GM18867 (cell line): Measurements from ENCODE around the gene C17orf78.
"Not testable (repeated sequence)": the region's sequence is repeated elsewhere in the genome, so short reads cannot be mapped to it uniquely, and the experiment has no call there.

ENCODE experiments used
- ATAC-seq: cut with Tn5 transposase; IDR thresholded peaks from one replicate; pipeline ENCODE4 v1.9.1; 2021; ENCODE audit warnings: mild to moderate bottlenecking, moderate library complexity; ENCODE audit not compliant: unreplicated experiment

C17orf78 gene

DNA sequence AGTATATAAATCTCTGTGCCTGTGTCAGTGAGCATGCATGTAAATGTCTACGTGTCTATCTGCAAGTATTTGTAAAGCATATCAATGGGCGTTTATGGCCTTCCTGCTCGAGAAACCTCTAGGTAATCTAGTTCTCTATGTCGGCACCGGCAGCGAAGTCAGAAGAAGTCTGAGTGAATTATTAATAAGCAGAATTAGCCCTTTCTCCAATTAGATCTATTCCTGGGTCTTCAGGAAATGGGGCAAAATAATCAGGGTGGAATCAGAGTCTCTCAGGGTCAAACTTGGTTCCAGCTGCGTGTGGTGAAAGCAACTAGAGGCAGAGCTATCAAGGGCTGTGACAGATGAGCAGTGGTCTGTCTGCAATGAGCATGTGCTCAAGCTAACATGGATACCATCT lies at the start of gene C17orf78:
Gene C17orf78 (plus strand): TSS at position 280 of the 400 bp plus-strand sequence. CDS start 108 bp downstream, at position 388.
- no peak for ATAC-seq

- ATAC-seq, result no peak
Observed at GRCh38 chr17:37327341-37328090, 48.3 kb upstream of the C17orf78 start.

DNA sequence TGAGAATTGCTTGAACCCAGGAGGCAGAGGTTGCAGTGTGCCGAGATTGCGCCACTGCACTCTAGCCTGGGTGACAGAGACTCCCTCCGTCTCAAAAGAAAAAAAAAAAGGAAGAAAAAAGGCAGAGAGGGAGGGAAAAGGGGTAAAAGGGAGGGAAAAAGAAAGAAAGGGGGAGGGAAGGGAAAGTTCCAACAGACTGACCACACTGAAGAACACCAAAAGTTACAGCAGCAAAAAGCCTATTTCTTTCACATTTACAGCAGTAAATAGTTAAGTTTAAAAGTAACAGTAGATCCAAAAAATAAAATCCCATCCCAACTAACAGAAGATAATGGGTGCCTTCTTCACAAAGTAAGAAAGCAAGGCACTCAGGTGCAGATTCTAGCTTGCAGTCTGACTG lies 36.9 kb upstream of the C17orf78 start:
- ATAC-seq, result no peak

GRCh38 chr17:37339321-37339720 lies 36.5 kb upstream of the C17orf78 start:
- no peak for ATAC-seq

GRCh38 chr17:37340804-37341203 lies 35.0 kb upstream of the C17orf78 start:
- ATAC-seq, result no peak

- ATAC-seq, result no peak
Observed at GRCh38 chr17:37342589-37342988, 33.2 kb upstream of the C17orf78 start.

DNA sequence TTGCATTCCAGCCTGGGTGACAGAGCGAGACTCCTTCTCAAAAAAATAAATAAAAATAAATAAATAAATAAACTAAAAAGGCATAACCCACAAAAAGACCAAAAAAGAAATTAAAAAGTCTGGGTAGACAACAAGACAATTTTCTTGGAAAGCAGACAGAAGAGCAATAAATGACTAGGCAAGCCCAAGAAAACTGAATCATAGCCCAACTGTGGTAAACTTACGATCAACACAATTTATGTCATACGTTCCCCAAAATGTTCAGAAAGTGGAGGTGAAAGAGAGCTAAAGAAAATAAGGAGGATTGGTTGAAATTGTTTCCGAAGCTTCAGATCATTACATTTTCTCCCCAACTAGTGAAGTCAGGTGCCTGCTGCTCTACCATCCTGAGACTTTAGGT lies 31.3 kb upstream of the C17orf78 start:
- no peak for ATAC-seq

GRCh38 chr17:37346863-37347402 lies 28.9 kb upstream of the C17orf78 start:
- not testable (repeated sequence) for ATAC-seq

GRCh38 chr17:37356796-37357569 lies 18.8 kb upstream of the C17orf78 start:
- ATAC-seq, result not testable (repeated sequence)

DNA sequence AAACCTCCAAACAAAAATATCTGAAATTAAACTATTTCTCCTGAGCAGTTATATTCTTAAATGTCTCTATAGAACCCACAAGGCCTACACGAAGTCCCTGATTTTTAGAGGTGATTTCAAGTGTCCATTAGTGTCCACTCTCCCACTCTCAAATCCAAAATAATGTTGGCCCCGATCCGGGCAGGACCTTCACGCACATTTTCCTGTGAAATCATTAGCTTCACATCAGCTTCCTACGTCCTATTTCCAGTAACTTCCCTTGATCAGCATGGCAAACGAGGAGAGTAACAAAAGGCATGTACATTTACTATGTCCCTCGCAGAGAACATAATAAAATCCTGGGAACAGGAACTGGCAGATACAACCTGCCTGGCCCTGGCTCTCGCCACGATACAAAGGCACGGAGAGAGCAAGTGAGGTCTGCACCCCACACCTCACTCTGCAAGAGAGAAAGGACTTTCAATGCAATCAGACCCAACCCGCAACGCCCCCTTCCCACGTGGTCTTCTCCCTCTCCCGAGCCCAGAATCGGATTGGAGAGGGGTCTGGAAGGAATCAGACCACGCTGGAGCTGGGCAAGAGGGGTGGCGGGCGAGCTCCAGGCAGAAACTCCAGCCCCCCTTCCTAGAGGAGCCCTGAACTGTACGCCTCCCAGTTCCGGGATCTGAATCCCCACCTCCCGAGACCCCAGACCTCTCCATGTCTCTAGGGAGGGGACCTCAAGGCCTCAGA lies 17.5 kb upstream of the C17orf78 start:
- peak; percentile 12 for ATAC-seq

DNA sequence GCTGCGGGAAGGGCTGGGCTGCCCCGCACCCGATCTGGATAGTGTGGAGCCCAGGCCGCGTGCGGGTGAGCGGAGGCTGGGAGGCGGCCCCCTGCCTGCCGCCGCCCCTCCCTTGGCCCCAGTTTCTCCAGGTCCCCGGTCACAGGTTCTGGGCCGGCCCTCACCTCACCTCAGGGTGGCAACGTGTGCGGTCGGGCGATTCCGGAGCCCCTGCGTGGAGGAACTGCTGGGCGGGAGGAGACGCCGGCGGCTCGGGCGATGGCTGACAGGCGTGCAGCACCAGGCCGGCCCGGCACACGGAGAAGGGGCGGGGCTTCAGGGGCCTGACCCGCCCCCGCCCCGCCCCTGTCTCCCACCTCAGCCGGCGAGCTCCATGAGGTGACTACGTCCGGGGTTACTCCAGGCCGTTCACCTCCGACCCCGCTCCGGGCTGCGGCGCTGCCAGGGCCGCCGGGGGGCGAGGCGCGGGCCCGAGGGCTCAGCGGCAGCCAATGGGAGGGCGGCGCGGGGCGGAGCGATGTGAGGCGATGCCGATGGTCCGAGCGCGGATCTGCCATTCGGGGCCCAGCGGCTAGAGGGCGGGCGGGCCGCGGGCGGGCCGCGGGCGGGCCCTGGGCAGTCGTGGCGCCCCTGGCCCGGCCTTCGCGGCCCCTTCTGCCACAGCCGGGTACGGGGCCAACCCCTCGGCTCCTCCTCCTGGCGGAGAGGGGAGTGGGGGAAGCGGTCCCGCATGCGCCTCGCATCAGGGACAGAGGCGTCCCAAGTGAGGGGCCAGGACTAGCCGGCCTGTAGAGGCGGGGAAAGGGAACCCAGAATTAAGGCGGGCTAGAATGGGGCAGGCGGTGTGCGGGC lies 16.7 kb upstream of the C17orf78 start:
- ATAC-seq, result peak; percentile 91

GRCh38 chr17:37359682-37360188 lies 16.1 kb upstream of the C17orf78 start:
- ATAC-seq, result no peak

DNA sequence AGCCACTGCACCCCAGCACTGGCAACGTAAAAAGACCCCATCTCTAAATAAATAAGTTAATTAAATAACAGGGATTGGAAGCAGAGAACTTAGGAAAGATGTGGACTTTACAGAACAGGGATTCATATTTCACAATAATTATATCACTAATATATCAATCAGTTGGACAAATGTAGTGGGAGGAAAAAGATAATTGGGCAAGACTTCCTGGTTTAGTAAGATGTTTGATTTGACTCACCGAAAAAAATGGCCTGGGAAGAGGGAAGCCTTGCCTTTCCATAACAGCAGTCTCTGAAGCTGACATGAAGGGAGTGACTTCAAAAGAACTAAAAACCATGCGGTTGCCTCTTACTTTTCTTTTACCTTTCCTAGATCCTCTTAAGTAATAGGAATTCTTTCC lies 15.2 kb upstream of the C17orf78 start:
- ATAC-seq, result no peak

GRCh38 chr17:37361543-37361942 lies 14.2 kb upstream of the C17orf78 start:
- ATAC-seq, result no peak

DNA sequence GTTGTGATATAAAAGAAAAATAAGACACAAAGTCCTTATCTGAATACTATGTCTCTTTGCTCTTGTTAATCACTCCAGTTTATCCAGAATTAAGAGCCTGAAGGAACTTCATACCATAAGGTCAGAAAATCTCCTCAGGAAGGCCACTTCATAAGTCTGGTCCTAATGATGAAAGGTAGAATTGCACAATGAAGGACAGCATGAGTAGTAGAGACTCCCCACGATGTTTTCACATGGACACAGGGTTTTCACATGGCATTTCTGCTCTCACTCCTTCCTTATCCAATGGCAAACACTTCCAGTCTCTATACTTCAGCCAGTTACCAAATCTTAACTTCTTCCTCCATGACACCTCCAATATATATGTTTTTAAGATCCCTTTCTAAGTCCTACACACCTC lies 10.2 kb upstream of the C17orf78 start:
- ATAC-seq, result no peak

DNA sequence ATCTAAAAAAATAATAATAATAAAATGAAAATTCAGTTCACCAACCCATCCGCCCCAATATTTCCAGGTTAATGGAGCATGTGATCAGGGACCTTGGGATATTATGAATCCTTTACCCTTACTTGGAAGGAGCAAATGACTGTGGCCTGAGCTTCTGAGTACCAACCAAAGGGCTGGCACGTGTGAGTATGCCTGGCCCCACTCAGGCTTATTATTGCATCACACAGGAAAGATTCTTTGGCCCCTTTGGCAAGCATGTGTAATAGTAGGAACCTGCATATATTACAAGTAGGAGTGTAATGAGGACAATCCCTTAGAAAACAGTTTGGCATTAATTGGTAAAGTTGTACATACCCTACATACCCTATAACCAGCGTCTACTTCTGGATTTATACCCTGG lies 7.2 kb upstream of the C17orf78 start:
- ATAC-seq, result no peak

DNA sequence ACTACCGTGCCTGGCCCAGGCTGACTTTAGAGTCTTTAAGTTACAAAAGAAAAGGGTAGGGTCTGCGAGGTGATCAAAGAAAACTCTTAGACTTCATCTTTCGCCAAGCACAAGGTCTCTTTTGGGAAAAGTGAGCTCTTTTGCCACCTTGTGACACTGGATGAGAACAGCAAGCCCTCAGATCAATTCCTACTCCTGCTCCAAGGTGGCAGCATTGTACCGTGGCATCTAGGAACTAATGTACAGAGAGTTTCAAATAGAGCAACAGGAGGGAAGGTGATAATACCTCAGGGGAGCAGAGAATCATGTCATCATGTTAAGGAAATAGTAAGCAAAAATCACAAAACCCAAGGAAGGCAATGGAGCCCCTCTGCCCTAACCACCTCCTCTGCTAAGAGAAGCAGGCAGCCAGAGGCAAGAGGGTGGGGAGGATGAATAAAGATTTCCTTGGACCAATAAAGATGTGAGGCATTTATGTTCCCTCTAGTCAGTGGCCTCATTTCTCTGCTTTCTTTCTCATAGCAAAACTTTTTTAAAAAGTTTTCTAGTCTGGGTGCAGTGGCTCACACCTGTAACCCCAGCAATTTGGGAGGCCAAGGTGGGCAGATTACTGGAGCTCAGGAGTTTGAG lies 2.1 kb upstream of the C17orf78 start:
- no peak for ATAC-seq

- ATAC-seq, result no peak
Observed at GRCh38 chr17:37382056-37382455, 6.3 kb downstream of the C17orf78 start.

DNA sequence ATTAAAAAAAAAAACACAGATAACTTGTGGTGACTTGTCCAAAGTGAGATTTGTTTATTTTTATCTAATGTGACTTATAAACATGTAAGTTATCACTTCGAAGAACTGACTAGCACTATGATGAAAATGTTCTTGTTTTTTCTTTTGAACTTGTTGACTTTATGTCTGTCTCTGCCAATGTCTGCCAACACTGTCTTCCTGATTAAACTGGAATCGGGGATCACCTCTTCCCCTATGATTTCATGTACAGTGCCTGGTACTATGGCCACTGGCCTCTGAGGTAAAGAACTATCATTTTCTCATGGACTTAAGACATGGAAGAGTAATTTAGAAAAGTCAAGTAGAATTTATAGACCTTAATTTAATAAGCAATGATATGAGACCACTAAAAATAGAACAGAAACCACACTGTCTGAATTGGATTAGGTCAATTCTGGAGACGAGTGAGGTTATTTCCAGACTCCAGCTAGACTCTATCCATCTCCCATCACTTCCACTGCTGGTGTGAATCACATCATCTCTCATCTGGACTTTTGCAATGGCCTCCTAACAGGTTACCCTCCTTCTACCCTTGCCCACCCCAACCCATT lies 8.9 kb downstream of the C17orf78 start:
- ATAC-seq, result no peak
